ENCODE measurements around the gene LYPD6B. TPM values are rescaled to one million over a fixed set of nuclear protein-coding genes. Genes with fewer than 3 reads are reported as not detected.

The LYPD6B gene
- total and polyA plus RNA-seq, 4 donors, result 0.13 to 0.59 (median 0.14) TPM

GRCh38 chr2:149129433-149129832, 90.9 kb downstream of the LYPD6B start:
- DNase-seq (ENCODE audit: low spot score), result no peak
- H3K4me1 ChIP-seq (ENCODE audit: control insufficient read depth in 4 of 4, insufficient read depth in 4 of 4, low read length in 3 of 4), result no peaks in the 10 kb centered on the region
- TF ChIP-seq ATF3 (IDR thresholded peaks at IDR 0.05), result no peak
- TF ChIP-seq REST (IDR thresholded peaks at IDR 0.05), result no peak
- no peak for TF ChIP-seq RAD21 (IDR thresholded peaks at IDR 0.05)
- H3K9me3 ChIP-seq (ENCODE audit: control insufficient read depth in 4 of 4, low read length in 3 of 4), result no peaks in the 10 kb centered on the region
- no peaks in the 10 kb centered on the region for H3K36me3 ChIP-seq (ENCODE audit: control insufficient read depth in 4 of 4, insufficient read depth in 3 of 4, low read depth in 1 of 4, low read length in 3 of 4)
- H3K27me3 ChIP-seq (ENCODE audit: control insufficient read depth in 4 of 4, insufficient read depth in 4 of 4, low read length in 3 of 4), result peaks cover 0 to 3% (median 0%) of the 10 kb centered on the region in 4 donors
- no peak overlapping the region for H3K9ac ChIP-seq (ENCODE audit: low read depth in 1 of 2, low read length in 2 of 2)
- WGBS, result 62% methylated on average over 2 of the region's 2 CpGs
- no peak overlapping the region for H3K27ac ChIP-seq (ENCODE audit: low read depth in 1 of 2, low read length in 2 of 2)
- no peak overlapping the region for H3K4me3 ChIP-seq (ENCODE audit: low read depth in 1 of 3, low read length in 3 of 3)

GRCh38 chr2:149132339-149132738, 93.8 kb downstream of the LYPD6B start:
- no peak for DNase-seq (ENCODE audit: low spot score)
- no peak overlapping the region for H3K9ac ChIP-seq (ENCODE audit: low read depth in 1 of 2, low read length in 2 of 2)
- H3K9me3 ChIP-seq (ENCODE audit: control insufficient read depth in 4 of 4, low read length in 3 of 4), result no peaks in the 10 kb centered on the region
- TF ChIP-seq REST (IDR thresholded peaks at IDR 0.05), result no peak
- no peak for TF ChIP-seq CTCF (IDR thresholded peaks at IDR 0.05; ENCODE audit: low read depth, low read length, missing input control)
- no peak for TF ChIP-seq ZBTB33 (IDR thresholded peaks at IDR 0.05)
- no peak overlapping the region for H3K4me3 ChIP-seq (ENCODE audit: low read depth in 1 of 3, low read length in 3 of 3)
- H3K36me3 ChIP-seq (ENCODE audit: control insufficient read depth in 4 of 4, insufficient read depth in 3 of 4, low read depth in 1 of 4, low read length in 3 of 4), result no peaks in the 10 kb centered on the region
- H3K4me1 ChIP-seq (ENCODE audit: control insufficient read depth in 4 of 4, insufficient read depth in 4 of 4, low read length in 3 of 4), result no peaks in the 10 kb centered on the region
- no peaks in the 10 kb centered on the region for H3K27me3 ChIP-seq (ENCODE audit: control insufficient read depth in 4 of 4, insufficient read depth in 4 of 4, low read length in 3 of 4)
- WGBS, result 57% methylated on average over 3 of the region's 3 CpGs
- no peak overlapping the region for H3K27ac ChIP-seq (ENCODE audit: low read depth in 1 of 2, low read length in 2 of 2)
